HepG2 (cell line): Measurements from ENCODE around the gene CSNK2B. TPM values are rescaled to one million over a fixed set of nuclear protein-coding genes. Genes with fewer than 3 reads are reported as not detected.

Source experiments
- CREM ChIP-seq, 2 experiments: sonication (generic) in 1 of 2; formaldehyde crosslinking in 1 of 2; IDR thresholded peaks; 2 replicates each; pipeline versions ENCODE4 v1.4.0 to v1.6.1; 2016 to 2020; ENCODE audit warnings: antibody characterized with exemption in 1 of 2, mild to moderate bottlenecking in 1 of 2, missing genetic modification reagents in 1 of 2
- GATAD2A ChIP-seq: IDR thresholded peaks from 2 replicates; pipeline ENCODE4 v1.6.1; 2016
- HMGXB3 ChIP-seq: sonication (generic); formaldehyde crosslinking; IDR thresholded peaks from 2 replicates; pipeline ENCODE4 v1.4.0; 2020; ENCODE audit warnings: missing genetic modification reagents, borderline replicate concordance
- ISL2 ChIP-seq: sonication (generic); formaldehyde crosslinking; IDR thresholded peaks from 2 replicates; pipeline ENCODE4 v1.5.0; 2020; ENCODE audit warnings: missing genetic modification reagents
- KLF6 ChIP-seq: IDR thresholded peaks from 2 replicates; pipeline ENCODE4 v1.8.0; 2016; ENCODE audit warnings: missing biosample characterization, missing genetic modification reagents
- NR1H2 ChIP-seq: sonication (generic); formaldehyde crosslinking; IDR thresholded peaks from 2 replicates; pipeline ENCODE4 v1.8.1; 2022; ENCODE audit warnings: low read depth, missing genetic modification reagents, borderline replicate concordance
- POLR2AphosphoS2 ChIP-seq: IDR thresholded peaks from 2 replicates; pipeline ENCODE4 v1.6.1; 2011; ENCODE audit warnings: low read depth, low read length, improper control_type of control experiment
- RNF2 ChIP-seq: fragments of 450-650 bp; conservative IDR thresholded peaks from 2 replicates; pipeline ENCODE4 v1.6.1; 2016; ENCODE audit warnings: low read depth
- TAF1 ChIP-seq: sonication (generic); formaldehyde crosslinking; IDR thresholded peaks from 2 replicates; pipeline ENCODE4 v1.4.0; 2020; ENCODE audit warnings: missing genetic modification reagents
- TBX2 ChIP-seq: sonication (generic); formaldehyde crosslinking; IDR thresholded peaks from 2 replicates; pipeline ENCODE4 v1.5.0; 2020; ENCODE audit warnings: missing genetic modification reagents, mild to moderate bottlenecking, borderline replicate concordance
- TCF7 ChIP-seq: sonication (generic); IDR thresholded peaks from 2 replicates; pipeline ENCODE4 v1.6.1; 2016; ENCODE audit warnings: antibody characterized with exemption, low read depth
- XBP1 ChIP-seq: sonication (generic); formaldehyde crosslinking; IDR thresholded peaks from 2 replicates; pipeline ENCODE4 v1.5.0; 2020; ENCODE audit warnings: missing genetic modification reagents
- ZFP1 ChIP-seq: IDR thresholded peaks from 2 replicates; pipeline ENCODE4 v1.6.1; 2016
- ZMYM4 ChIP-seq: sonication (generic); formaldehyde crosslinking; IDR thresholded peaks from 2 replicates; pipeline ENCODE4 v1.8.1; 2023; ENCODE audit warnings: mild to moderate bottlenecking, missing genetic modification reagents
- ZNF329 ChIP-seq: sonication (generic); formaldehyde crosslinking; IDR thresholded peaks from 2 replicates; pipeline ENCODE4 v1.9.0; 2021; ENCODE audit warnings: low read depth, mild to moderate bottlenecking, missing genetic modification reagents
- ZNF333 ChIP-seq: sonication (generic); formaldehyde crosslinking; IDR thresholded peaks from 2 replicates; pipeline ENCODE4 v1.4.0; 2020; ENCODE audit warnings: mild to moderate bottlenecking, missing genetic modification reagents, borderline replicate concordance
- ZNF720 ChIP-seq: sonication (generic); formaldehyde crosslinking; IDR thresholded peaks from 2 replicates; pipeline ENCODE4 v1.4.0; 2020; ENCODE audit warnings: missing genetic modification reagents
- ZNF761 ChIP-seq: sonication (generic); formaldehyde crosslinking; conservative IDR thresholded peaks from 2 replicates; pipeline ENCODE4 v1.4.0; 2020; ENCODE audit warnings: mild to moderate bottlenecking, missing genetic modification reagents
- ZNF891 ChIP-seq: sonication (generic); formaldehyde crosslinking; IDR thresholded peaks from 2 replicates; pipeline ENCODE4 v1.5.0; 2020; ENCODE audit warnings: mild to moderate bottlenecking, missing genetic modification reagents
- polyA plus RNA-seq, 8 experiments: library from polyadenylated mRNA; depleted of rRNA in 3 of 8; stranded (reverse) in 7 of 8; unstranded in 1 of 8; fragments of >200 nt; fragmentation: Illumina TruSeq in 4 of 8; extraction: Trizol in 4 of 8; gene quantifications; 2 replicates each; pipeline versions ENCODE4 v1.2.1 to v1.2.3, GENCODE V29; 2011 to 2016; ENCODE audit warnings: low read depth in 4 of 8, missing spikeins in 1 of 8, mixed read lengths in 1 of 8; ENCODE audit not compliant: insufficient read depth in 1 of 8
- total RNA-seq, 5 experiments: library from RNA; depleted of rRNA; stranded (reverse); fragments of >200 nt; fragmentation: Illumina TruSeq; extraction: Trizol; gene quantifications; 2 replicates each; pipeline ENCODE4 v1.2.3, GENCODE V29; 2016; ENCODE audit warnings: low read depth in 1 of 5
- TF ChIP-seq, protein P1 (sequence below): sonication (generic); formaldehyde crosslinking; conservative IDR thresholded peaks from 2 replicates; pipeline ENCODE4 v1.4.0; 2020; ENCODE audit warnings: mild to moderate bottlenecking, missing genetic modification reagents, moderate library complexity
- TF ChIP-seq, protein P2 (sequence below): IDR thresholded peaks from 2 replicates; pipeline ENCODE4 v1.6.1; 2012; ENCODE audit warnings: low read depth, low read length, improper control_type of control experiment

CSNK2B gene
- total and polyA plus RNA-seq, 2 of the 13 experiments (the other 11 are each of a cell fraction or from before 2014, with no cell fraction given): 111 to 296 TPM

GRCh38 chr6:31636698-31637596 lies 28.9 kb upstream of the CSNK2B start (continued):
- TF ChIP-seq HMGXB3 (CRISPR knock-in tag) (no peak), NR1H2 (CRISPR knock-in tag) (no peak), TAF1 (CRISPR knock-in tag) (no peak), ZFP1 (CRISPR knock-in tag) (no peak), TBX2 (CRISPR knock-in tag) (no peak), ZNF891 (CRISPR knock-in tag) (no peak), ZMYM4 (CRISPR knock-in tag) (no peak), ZNF329 (CRISPR knock-in tag) (no peak), TCF7 (no peak), ZNF720 (CRISPR knock-in tag) (no peak), GATAD2A (CRISPR knock-in tag) (no peak), ZNF761 (no peak), KLF6 (CRISPR knock-in tag) (no peak), CREM (IDR thresholded peaks at IDR 0.05) (no peak), CREM (CRISPR knock-in tag; IDR thresholded peaks at IDR 0.05) (no peak), RNF2 (no peak), ZNF333 (no peak), XBP1 (CRISPR knock-in tag) (no peak), ISL2 (CRISPR knock-in tag) (no peak), POLR2AphosphoS2 (peak; percentile 11; the same call in 1 of the 2 replicates)
- TF ChIP-seq, protein P1, sequence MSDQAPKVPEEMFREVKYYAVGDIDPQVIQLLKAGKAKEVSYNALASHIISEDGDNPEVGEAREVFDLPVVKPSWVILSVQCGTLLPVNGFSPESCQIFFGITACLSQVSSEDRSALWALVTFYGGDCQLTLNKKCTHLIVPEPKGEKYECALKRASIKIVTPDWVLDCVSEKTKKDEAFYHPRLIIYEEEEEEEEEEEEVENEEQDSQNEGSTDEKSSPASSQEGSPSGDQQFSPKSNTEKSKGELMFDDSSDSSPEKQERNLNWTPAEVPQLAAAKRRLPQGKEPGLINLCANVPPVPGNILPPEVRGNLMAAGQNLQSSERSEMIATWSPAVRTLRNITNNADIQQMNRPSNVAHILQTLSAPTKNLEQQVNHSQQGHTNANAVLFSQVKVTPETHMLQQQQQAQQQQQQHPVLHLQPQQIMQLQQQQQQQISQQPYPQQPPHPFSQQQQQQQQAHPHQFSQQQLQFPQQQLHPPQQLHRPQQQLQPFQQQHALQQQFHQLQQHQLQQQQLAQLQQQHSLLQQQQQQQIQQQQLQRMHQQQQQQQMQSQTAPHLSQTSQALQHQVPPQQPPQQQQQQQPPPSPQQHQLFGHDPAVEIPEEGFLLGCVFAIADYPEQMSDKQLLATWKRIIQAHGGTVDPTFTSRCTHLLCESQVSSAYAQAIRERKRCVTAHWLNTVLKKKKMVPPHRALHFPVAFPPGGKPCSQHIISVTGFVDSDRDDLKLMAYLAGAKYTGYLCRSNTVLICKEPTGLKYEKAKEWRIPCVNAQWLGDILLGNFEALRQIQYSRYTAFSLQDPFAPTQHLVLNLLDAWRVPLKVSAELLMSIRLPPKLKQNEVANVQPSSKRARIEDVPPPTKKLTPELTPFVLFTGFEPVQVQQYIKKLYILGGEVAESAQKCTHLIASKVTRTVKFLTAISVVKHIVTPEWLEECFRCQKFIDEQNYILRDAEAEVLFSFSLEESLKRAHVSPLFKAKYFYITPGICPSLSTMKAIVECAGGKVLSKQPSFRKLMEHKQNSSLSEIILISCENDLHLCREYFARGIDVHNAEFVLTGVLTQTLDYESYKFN (CRISPR knock-in tag): no peak
- TF ChIP-seq, protein P2, sequence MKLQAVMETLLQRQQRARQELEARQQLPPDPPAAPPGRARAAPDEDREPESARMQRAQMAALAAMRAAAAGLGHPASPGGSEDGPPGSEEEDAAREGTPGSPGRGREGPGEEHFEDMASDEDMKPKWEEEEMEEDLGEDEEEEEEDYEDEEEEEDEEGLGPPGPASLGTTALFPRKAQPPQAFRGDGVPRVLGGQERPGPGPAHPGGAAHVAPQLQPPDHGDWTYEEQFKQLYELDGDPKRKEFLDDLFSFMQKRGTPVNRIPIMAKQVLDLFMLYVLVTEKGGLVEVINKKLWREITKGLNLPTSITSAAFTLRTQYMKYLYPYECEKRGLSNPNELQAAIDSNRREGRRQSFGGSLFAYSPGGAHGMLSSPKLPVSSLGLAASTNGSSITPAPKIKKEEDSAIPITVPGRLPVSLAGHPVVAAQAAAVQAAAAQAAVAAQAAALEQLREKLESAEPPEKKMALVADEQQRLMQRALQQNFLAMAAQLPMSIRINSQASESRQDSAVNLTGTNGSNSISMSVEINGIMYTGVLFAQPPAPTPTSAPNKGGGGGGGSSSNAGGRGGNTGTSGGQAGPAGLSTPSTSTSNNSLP: no peak
